GM12878 (cell line): ENCODE results near the gene CLASP2. TPM values are rescaled to one million over a fixed set of nuclear protein-coding genes. Genes with fewer than 3 reads are reported as not detected.

Experiments used
- ATAC-seq: fragments of 200-7000 bp; cut with Tn5 transposase; 3 replicates; pipeline ENCODE4 v1.9.1; 2020; ENCODE audit warnings: mild to moderate bottlenecking, moderate library complexity
- BruUV-seq: library from RNA; stranded (reverse); fragments of 400-500 nt; replicated peaks from 2 replicates; lab custom pipeline; 2021; lab: Mats Ljungman, UMichigan
- CTCF ChIA-PET: fragments of 300-600 bp; sonication (Branson Sonifier 250); formaldehyde crosslinking; extraction: SDS; loops from one replicate; lab custom pipeline; 2021; ENCODE audit warnings: inconsistent platforms; lab: Yijun Ruan, JAX
- POLR2A ChIA-PET: fragments of 350-600 bp; formaldehyde crosslinking; extraction: SDS; loops from one replicate; lab custom pipeline; 2021; ENCODE audit warnings: inconsistent platforms; lab: Charles Lee
- RAD21 ChIA-PET: fragments of 300-600 bp; sonication (Branson Sonifier 250); formaldehyde crosslinking; loops from one replicate; lab custom pipeline; 2023; ENCODE audit warnings: antibody characterized with exemption; ENCODE audit not compliant: unreplicated experiment; lab: Charles Lee
- SMC1A ChIA-PET: fragments of 300-600 bp; sonication (Branson Sonifier 250); formaldehyde crosslinking; loops from one replicate; lab custom pipeline; 2023; ENCODE audit not compliant: unreplicated experiment, uncharacterized antibody; lab: Charles Lee
- DNase-seq: peaks from one replicate; pipeline ENCODE4 v3.0.0-alpha.2; 2011; ENCODE audit warnings: low read depth, low spot score
- FAIRE-seq: peaks from 3 replicates; lab custom pipeline; 2011; peaks lifted over from hg19 to GRCh38; lab: Jason Lieb, UNC
- H2AFZ ChIP-seq: 2 replicates; pipeline ENCODE4 v1.6.0; 2011; ENCODE audit warnings: low read depth, low read length, control low read depth; ENCODE audit not compliant: control insufficient read depth
- H3K27ac ChIP-seq: 2 replicates; pipeline ENCODE4 v1.5.1; 2011; ENCODE audit warnings: control low read depth; ENCODE audit not compliant: control insufficient read depth, insufficient read depth
- H3K27me3 ChIP-seq, 2 experiments: replicated peaks in 1 of 2; 2 replicates each; pipeline versions ENCODE4 v1.6.0 to v1.6.1; 2011; ENCODE audit warnings: low read length in 1 of 2; ENCODE audit not compliant: control insufficient read depth in 2 of 2, insufficient read depth in 2 of 2
- H3K36me3 ChIP-seq, 2 experiments: 2 replicates each; pipeline ENCODE4 v1.5.1; 2011; ENCODE audit warnings: low read length in 1 of 2; ENCODE audit not compliant: control insufficient read depth in 2 of 2, insufficient read depth in 2 of 2
- H3K4me1 ChIP-seq: 2 replicates; pipeline ENCODE4 v1.6.1; 2011; ENCODE audit warnings: mild to moderate bottlenecking, low read length, moderate library complexity, mixed read lengths; ENCODE audit not compliant: control insufficient read depth, insufficient read depth
- H3K4me2 ChIP-seq: 2 replicates; pipeline ENCODE4 v1.6.0; 2011; ENCODE audit warnings: control low read depth; ENCODE audit not compliant: control insufficient read depth, insufficient read depth
- H3K4me3 ChIP-seq: fragments of 200-600 bp; sonication (generic); 2 replicates; pipeline ENCODE4 v1.5.1; 2016
- H3K79me2 ChIP-seq: 2 replicates; pipeline ENCODE4 v1.6.0; 2011; ENCODE audit warnings: low read length; ENCODE audit not compliant: control insufficient read depth, insufficient read depth
- H3K9ac ChIP-seq: 2 replicates; pipeline ENCODE4 v1.8.0; 2011; ENCODE audit warnings: low read length, control low read depth, mixed read lengths; ENCODE audit not compliant: control insufficient read depth, insufficient read depth
- H3K9me3 ChIP-seq: replicated peaks from 3 replicates; pipeline ENCODE4 v1.5.1; 2011; ENCODE audit warnings: mild to moderate bottlenecking, low read length; ENCODE audit not compliant: control insufficient read depth, insufficient read depth
- H4K20me1 ChIP-seq: 2 replicates; pipeline ENCODE4 v1.6.0; 2011; ENCODE audit not compliant: control insufficient read depth, insufficient read depth
- ASH2L ChIP-seq: fragments of 300-600, 200-600 bp; sonication (generic); IDR thresholded peaks from 2 replicates; pipeline ENCODE4 v1.6.1; 2017; ENCODE audit warnings: low read depth, mild to moderate bottlenecking, borderline replicate concordance
- JUND ChIP-seq: IDR thresholded peaks from 2 replicates; pipeline ENCODE4 v1.6.1; 2012; ENCODE audit warnings: low read depth, mild to moderate bottlenecking, low read length, improper control_type of control experiment, moderate library complexity
- KAT2A ChIP-seq: conservative IDR thresholded peaks from 2 replicates; pipeline ENCODE4 v1.6.1; 2011; ENCODE audit warnings: low read depth, low read length; ENCODE audit not compliant: control insufficient read depth
- NR2C1 ChIP-seq: fragments of 450-650 bp; IDR thresholded peaks from 2 replicates; pipeline ENCODE4 v1.6.1; 2017; ENCODE audit warnings: antibody characterized with exemption, mild to moderate bottlenecking, moderate library complexity
- NR2F1 ChIP-seq: fragments of 450-650 bp; conservative IDR thresholded peaks from 2 replicates; pipeline ENCODE4 v1.6.1; 2017; ENCODE audit warnings: mild to moderate bottlenecking
- NRF1 ChIP-seq: conservative IDR thresholded peaks from 2 replicates; pipeline ENCODE4 v1.6.1; 2011; ENCODE audit warnings: mild to moderate bottlenecking, low read depth, low read length, improper control_type of control experiment
- PAX5 ChIP-seq: IDR thresholded peaks from 2 replicates; pipeline ENCODE4 v1.6.1; 2011; ENCODE audit warnings: low read depth, low read length, borderline replicate concordance
- PML ChIP-seq: IDR thresholded peaks from 2 replicates; pipeline ENCODE4 v1.6.1; 2012; ENCODE audit warnings: low read length, inconsistent platforms
- RB1 ChIP-seq: fragments of 450-650 bp; formaldehyde crosslinking; IDR thresholded peaks from 2 replicates; pipeline ENCODE4 v1.6.1; 2017; ENCODE audit warnings: mild to moderate bottlenecking, borderline replicate concordance
- RUNX3 ChIP-seq: IDR thresholded peaks from 2 replicates; pipeline ENCODE4 v1.6.1; 2012; ENCODE audit warnings: low read length, inconsistent platforms
- SMAD1 ChIP-seq: fragments of 450-650 bp; IDR thresholded peaks from 2 replicates; pipeline ENCODE4 v1.6.1; 2018; ENCODE audit warnings: mild to moderate bottlenecking, low read depth; ENCODE audit not compliant: partially characterized antibody
- SP1 ChIP-seq: IDR thresholded peaks from one replicate; pipeline ENCODE4 v1.6.1; 2011; ENCODE audit warnings: low read depth, low read length
- SPI1 ChIP-seq: IDR thresholded peaks from 2 replicates; pipeline ENCODE4 v1.6.1; 2011; ENCODE audit warnings: low read depth, mild to moderate bottlenecking, low read length, moderate library complexity, borderline replicate concordance; ENCODE audit not compliant: insufficient read depth
- STAT3 ChIP-seq: IDR thresholded peaks from 2 replicates; pipeline ENCODE4 v1.6.1; 2011; ENCODE audit warnings: low read depth, low read length, improper control_type of control experiment
- ZZZ3 ChIP-seq: IDR thresholded peaks from 2 replicates; pipeline ENCODE4 v1.6.1; 2011; ENCODE audit warnings: low read depth; ENCODE audit not compliant: control insufficient read depth, insufficient read length
- WGBS: methylation state at CpG from one replicate; pipeline ENCODE4 v1.1.6; 2016; ENCODE audit warnings: low lambda C conversion rate; ENCODE audit not compliant: insufficient replicate concordance, insufficient coverage; ENCODE audit errors: missing lambda C conversion rate; 5-methylcytosine and 5-hydroxymethylcytosine counted together
- in situ Hi-C: fragments of 300-500 bp; cut with MboI; formaldehyde crosslinking; loops from 9 replicates; pipeline ENCODE4 v1.14.3; 2018; ENCODE audit warnings: mixed read lengths
- intact Hi-C: fragments of 100-400 bp; cut with micrococcal nuclease; formaldehyde crosslinking; loops from one replicate; pipeline ENCODE4 v1.14.2; 2022; ENCODE audit not compliant: unreplicated experiment
- polyA plus RNA-seq, 11 experiments: library from polyadenylated mRNA; depleted of rRNA in 4 of 11; unstranded in 6 of 11; stranded (reverse) in 5 of 11; fragments of >200 nt; fragmentation: Nextera tagmentation in 4 of 11; fragmentation: Illumina TruSeq in 1 of 11; extraction: Ambion mirVana in 4 of 11; extraction: Trizol in 1 of 11; gene quantifications; 1 replicate in 1 of 11; 2 replicates in 10 of 11; pipeline versions ENCODE4 v1.2.1 to v1.2.3, GENCODE V29; 2011 to 2016; ENCODE audit warnings: inconsistent platforms in 2 of 11, missing spikeins in 2 of 11, low read depth in 1 of 11
- total RNA-seq, 4 experiments: library from RNA; depleted of rRNA in 3 of 4; stranded (reverse); fragments of >200 nt in 3 of 4; fragmentation: Illumina TruSeq in 1 of 4; extraction: Trizol in 1 of 4; gene quantifications; 2 replicates each; pipeline versions ENCODE4 v1.2.1 to v1.2.3, GENCODE V29; 2013 to 2021
- TF ChIP-seq, protein P1 (sequence below): fragments of 450-650 bp; IDR thresholded peaks from 2 replicates; pipeline ENCODE4 v1.6.1; 2017; ENCODE audit warnings: borderline replicate concordance
- TF ChIP-seq, protein P2 (sequence below), 3 experiments: IDR thresholded peaks in 2 of 3; conservative IDR thresholded peaks in 1 of 3; 2 replicates each; pipeline ENCODE4 v1.5.1; 2011; ENCODE audit warnings: low read depth in 3 of 3, low read length in 3 of 3, mild to moderate bottlenecking in 3 of 3, control low read depth in 2 of 3, moderate library complexity in 2 of 3, inconsistent platforms in 1 of 3, mixed read lengths in 1 of 3; ENCODE audit not compliant: control insufficient read depth in 2 of 3, insufficient read depth in 1 of 3; ENCODE audit errors: extremely low read depth in 1 of 3
- TF ChIP-seq, protein P3 (sequence below): fragments of 450-650 bp; formaldehyde crosslinking; IDR thresholded peaks from 2 replicates; pipeline ENCODE4 v1.5.0; 2022; ENCODE audit warnings: mild to moderate bottlenecking, missing genetic modification characterization

The CLASP2 gene
- total and polyA plus RNA-seq, 10 of the 15 experiments (the other 5 are each of a cell fraction or from before 2014, with no cell fraction given) = 4.0 to 38.3 (median 26.8) TPM

DNA sequence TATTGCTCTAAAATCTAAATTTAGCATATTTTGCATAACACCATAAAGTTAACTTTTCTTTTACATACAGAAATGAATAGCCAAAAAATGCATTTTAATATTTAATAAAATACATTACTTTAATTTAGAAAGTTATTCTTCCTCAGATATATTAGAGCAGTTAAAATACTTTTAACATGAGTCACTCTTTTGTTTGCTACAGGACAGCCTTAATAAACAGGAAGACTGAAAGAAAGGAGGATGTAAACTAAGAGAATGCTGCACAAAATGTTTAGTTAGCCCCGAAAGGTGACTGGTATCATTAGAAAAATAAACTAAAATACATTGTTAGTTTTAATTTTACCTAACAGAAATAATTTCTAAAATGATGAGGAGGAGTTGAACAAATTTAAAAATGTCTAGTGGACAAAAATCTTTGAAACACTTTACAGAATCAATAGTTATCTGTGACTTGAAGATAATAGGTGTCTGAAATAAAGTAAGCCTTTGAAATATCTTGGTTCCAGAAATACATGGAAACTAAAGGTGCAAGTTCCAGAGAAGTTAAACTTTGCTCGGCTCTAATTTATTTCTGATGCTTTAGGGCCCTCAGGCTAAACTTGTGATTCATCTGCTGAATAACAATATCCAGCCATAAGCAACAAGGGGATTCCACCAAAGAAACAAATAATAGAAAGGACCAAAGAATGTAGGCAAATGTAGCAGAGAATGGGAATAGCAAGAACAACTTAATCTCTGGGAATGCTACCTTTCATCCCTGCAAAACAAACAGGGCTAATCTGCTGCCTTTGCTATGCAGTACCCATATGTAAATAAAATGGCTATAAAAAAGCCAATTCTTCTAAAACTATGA lies 139.5 kb downstream of the CLASP2 start:
- WGBS = 100% methylated on average over 2 of the region's 2 CpGs
- no peak overlapping the region for H3K27ac ChIP-seq
- in situ Hi-C loops (no loop called here), intact Hi-C loops (no loop called here)
- no peaks in the 10 kb centered on the region for H3K79me2 ChIP-seq
- ATAC-seq (no peak), FAIRE-seq (no peak), DNase-seq (no peak)
- no peaks in the 10 kb centered on the region for H3K9me3 ChIP-seq
- H3K36me3 ChIP-seq = peaks cover 0 to 11% of the 10 kb centered on the region in 2 experiments; a peak in 1 of 4 replicates
- no peaks in the 10 kb centered on the region for H3K27me3 ChIP-seq
- peaks cover 3% of the 10 kb centered on the region; the same call in 1 of the 2 replicates for H3K4me1 ChIP-seq
- ChIA-PET CTCF (no interaction called here), SMC1A (no interaction called here), POLR2A (interaction anchor here (0.6 kb wide), 1 partner anchor 206 kb away, joined by 3 read pairs; no protein-coding TSS in a partner anchor), RAD21 (no interaction called here)
- no TSS peak for BruUV-seq
- H2AFZ ChIP-seq = no peak overlapping the region
- no peak overlapping the region for H3K9ac ChIP-seq
- no peak overlapping the region for H3K4me2 ChIP-seq
- H4K20me1 ChIP-seq = no peaks in the 10 kb centered on the region
- H3K4me3 ChIP-seq = no peak overlapping the region
- TF ChIP-seq ZZZ3 = no peak
- TF ChIP-seq NR2C1 = no peak
- TF ChIP-seq PAX5 = no peak
- TF ChIP-seq NRF1 = no peak
- TF ChIP-seq, protein P1, sequence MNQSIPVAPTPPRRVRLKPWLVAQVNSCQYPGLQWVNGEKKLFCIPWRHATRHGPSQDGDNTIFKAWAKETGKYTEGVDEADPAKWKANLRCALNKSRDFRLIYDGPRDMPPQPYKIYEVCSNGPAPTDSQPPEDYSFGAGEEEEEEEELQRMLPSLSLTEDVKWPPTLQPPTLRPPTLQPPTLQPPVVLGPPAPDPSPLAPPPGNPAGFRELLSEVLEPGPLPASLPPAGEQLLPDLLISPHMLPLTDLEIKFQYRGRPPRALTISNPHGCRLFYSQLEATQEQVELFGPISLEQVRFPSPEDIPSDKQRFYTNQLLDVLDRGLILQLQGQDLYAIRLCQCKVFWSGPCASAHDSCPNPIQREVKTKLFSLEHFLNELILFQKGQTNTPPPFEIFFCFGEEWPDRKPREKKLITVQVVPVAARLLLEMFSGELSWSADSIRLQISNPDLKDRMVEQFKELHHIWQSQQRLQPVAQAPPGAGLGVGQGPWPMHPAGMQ = no peak
- TF ChIP-seq PML = no peak
- no peak for TF ChIP-seq SP1
- no peak for TF ChIP-seq KAT2A
- TF ChIP-seq STAT3 = no peak
- TF ChIP-seq RB1 = no peak
- TF ChIP-seq, protein P2, sequence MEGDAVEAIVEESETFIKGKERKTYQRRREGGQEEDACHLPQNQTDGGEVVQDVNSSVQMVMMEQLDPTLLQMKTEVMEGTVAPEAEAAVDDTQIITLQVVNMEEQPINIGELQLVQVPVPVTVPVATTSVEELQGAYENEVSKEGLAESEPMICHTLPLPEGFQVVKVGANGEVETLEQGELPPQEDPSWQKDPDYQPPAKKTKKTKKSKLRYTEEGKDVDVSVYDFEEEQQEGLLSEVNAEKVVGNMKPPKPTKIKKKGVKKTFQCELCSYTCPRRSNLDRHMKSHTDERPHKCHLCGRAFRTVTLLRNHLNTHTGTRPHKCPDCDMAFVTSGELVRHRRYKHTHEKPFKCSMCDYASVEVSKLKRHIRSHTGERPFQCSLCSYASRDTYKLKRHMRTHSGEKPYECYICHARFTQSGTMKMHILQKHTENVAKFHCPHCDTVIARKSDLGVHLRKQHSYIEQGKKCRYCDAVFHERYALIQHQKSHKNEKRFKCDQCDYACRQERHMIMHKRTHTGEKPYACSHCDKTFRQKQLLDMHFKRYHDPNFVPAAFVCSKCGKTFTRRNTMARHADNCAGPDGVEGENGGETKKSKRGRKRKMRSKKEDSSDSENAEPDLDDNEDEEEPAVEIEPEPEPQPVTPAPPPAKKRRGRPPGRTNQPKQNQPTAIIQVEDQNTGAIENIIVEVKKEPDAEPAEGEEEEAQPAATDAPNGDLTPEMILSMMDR (IDR thresholded peaks at IDR 0.05 in 2 of 3, conservative IDR thresholded peaks at IDR 0.05 in 1 of 3; ENCODE audit: control insufficient read depth in 2 of 3, extremely low read depth in 1 of 3, insufficient read depth in 1 of 3, low read depth in 3 of 3, low read length in 3 of 3) = no peak
- TF ChIP-seq ASH2L = no peak
- TF ChIP-seq, protein P3, sequence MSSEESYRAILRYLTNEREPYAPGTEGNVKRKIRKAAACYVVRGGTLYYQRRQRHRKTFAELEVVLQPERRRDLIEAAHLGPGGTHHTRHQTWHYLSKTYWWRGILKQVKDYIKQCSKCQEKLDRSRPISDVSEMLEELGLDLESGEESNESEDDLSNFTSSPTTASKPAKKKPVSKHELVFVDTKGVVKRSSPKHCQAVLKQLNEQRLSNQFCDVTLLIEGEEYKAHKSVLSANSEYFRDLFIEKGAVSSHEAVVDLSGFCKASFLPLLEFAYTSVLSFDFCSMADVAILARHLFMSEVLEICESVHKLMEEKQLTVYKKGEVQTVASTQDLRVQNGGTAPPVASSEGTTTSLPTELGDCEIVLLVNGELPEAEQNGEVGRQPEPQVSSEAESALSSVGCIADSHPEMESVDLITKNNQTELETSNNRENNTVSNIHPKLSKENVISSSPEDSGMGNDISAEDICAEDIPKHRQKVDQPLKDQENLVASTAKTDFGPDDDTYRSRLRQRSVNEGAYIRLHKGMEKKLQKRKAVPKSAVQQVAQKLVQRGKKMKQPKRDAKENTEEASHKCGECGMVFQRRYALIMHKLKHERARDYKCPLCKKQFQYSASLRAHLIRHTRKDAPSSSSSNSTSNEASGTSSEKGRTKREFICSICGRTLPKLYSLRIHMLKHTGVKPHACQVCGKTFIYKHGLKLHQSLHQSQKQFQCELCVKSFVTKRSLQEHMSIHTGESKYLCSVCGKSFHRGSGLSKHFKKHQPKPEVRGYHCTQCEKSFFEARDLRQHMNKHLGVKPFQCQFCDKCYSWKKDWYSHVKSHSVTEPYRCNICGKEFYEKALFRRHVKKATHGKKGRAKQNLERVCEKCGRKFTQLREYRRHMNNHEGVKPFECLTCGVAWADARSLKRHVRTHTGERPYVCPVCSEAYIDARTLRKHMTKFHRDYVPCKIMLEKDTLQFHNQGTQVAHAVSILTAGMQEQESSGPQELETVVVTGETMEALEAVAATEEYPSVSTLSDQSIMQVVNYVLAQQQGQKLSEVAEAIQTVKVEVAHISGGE (CRISPR knock-in tag) = no peak
- TF ChIP-seq RUNX3 = no peak
- TF ChIP-seq NR2F1 = no peak
- TF ChIP-seq SPI1 = no peak
- TF ChIP-seq SMAD1 = no peak
- no peak for TF ChIP-seq JUND
